ENCODE results near the gene NUDT4.

GRCh38 chr12:93380480-93381121, 2.9 kb downstream of the NUDT4 start:
- peak in 1 of 3 donors; percentile 23 for TF ChIP-seq CTCF (IDR thresholded peaks at IDR 0.05)
- no peak for TF ChIP-seq POLR2AphosphoS5 (IDR thresholded peaks at IDR 0.05)
- TF ChIP-seq POLR2A (IDR thresholded peaks at IDR 0.05) = no peak

Measured in breast epithelium (tissue), 3 donors.